Measurements from ENCODE around the gene MARK2.

MARK2 gene

GRCh38 chr11:63866211-63866610 lies 27.3 kb downstream of the MARK2 start:
- no peak overlapping the region for H3K4me3 ChIP-seq (ENCODE audit: low read depth, low read length)
- no peaks in the 10 kb centered on the region for H3K9me3 ChIP-seq (ENCODE audit: control insufficient read depth, low read length)
- peaks cover 17% of the 10 kb centered on the region for H3K79me2 ChIP-seq
- H3K27me3 ChIP-seq (ENCODE audit: control insufficient read depth, insufficient read depth, low read length), result no peaks in the 10 kb centered on the region
- TF ChIP-seq CTCF (IDR thresholded peaks at IDR 0.05), result no peak
- H2AFZ ChIP-seq, result no peak overlapping the region
- H3K36me3 ChIP-seq (ENCODE audit: control insufficient read depth, insufficient read depth, low read length), result no peaks in the 10 kb centered on the region
- H3K4me2 ChIP-seq (ENCODE audit: low read length), result no peak overlapping the region
- H3K4me1 ChIP-seq, result peaks cover 33% of the 10 kb centered on the region
- H3K9ac ChIP-seq, result no peak overlapping the region
- H3K27ac ChIP-seq, result no peak overlapping the region

- no peak for TF ChIP-seq CTCF (IDR thresholded peaks at IDR 0.05)
- Histone ChIP-seq H3K79me2 (peaks cover 13% of the 10 kb centered on the region), H3K4me1 (peaks cover 33% of the 10 kb centered on the region), H3K4me3 (ENCODE audit: low read depth, low read length) (no peak overlapping the region), H3K36me3 (ENCODE audit: control insufficient read depth, insufficient read depth, low read length) (no peaks in the 10 kb centered on the region), H3K4me2 (ENCODE audit: low read length) (peak overlapping the region; percentile 12), H2AFZ (no peak overlapping the region), H3K9me3 (ENCODE audit: control insufficient read depth, low read length) (no peaks in the 10 kb centered on the region), H3K9ac (no peak overlapping the region), H3K27ac (peak overlapping the region; percentile 44), H3K27me3 (ENCODE audit: control insufficient read depth, insufficient read depth, low read length) (no peaks in the 10 kb centered on the region)
Measured at GRCh38 chr11:63867511-63867910, 28.6 kb downstream of the MARK2 start.

DNA sequence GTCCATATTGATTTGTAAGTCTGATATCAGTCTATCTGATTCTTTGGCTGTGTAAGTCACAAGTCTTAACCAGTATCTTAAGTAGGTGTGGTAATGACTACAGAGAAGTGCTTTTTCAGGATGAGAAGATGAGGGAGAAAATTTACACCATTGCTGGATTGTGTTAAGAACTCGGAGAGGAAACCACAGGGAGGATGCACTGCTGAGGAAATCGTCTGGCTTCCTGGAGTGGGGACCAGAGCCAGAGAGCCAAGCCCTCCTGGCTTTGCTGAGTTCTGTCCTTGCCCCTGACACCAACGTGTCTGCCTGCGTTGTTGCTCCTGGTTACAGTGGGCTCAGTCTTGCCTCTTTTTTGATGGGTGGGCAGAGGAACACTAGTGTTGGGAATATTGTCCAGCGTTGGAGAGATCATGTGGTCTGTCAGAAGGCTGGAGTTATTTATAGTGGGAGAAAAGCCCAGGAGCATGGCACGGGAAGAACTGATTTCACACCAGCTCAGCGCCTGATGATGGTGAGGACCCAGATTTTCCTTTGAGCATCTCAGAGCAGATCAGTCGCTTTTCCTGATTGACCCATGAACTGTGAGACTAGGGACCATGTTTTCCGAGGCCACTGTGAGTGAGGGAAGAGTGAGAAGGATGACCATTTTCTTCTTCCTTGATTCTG lies 29.6 kb downstream of the MARK2 start:
- no peak overlapping the region for H2AFZ ChIP-seq
- H3K4me1 ChIP-seq, result peaks cover 36% of the 10 kb centered on the region
- no peaks in the 10 kb centered on the region for H3K36me3 ChIP-seq (ENCODE audit: control insufficient read depth, insufficient read depth, low read length)
- TF ChIP-seq CTCF (IDR thresholded peaks at IDR 0.05), result no peak
- H3K27me3 ChIP-seq (ENCODE audit: control insufficient read depth, insufficient read depth, low read length), result no peaks in the 10 kb centered on the region
- peaks cover 13% of the 10 kb centered on the region for H3K79me2 ChIP-seq
- no peak overlapping the region for H3K27ac ChIP-seq
- no peaks in the 10 kb centered on the region for H3K9me3 ChIP-seq (ENCODE audit: control insufficient read depth, low read length)
- no peak overlapping the region for H3K4me2 ChIP-seq (ENCODE audit: low read length)
- H3K4me3 ChIP-seq (ENCODE audit: low read depth, low read length), result no peak overlapping the region
- H3K9ac ChIP-seq, result no peak overlapping the region

DNA sequence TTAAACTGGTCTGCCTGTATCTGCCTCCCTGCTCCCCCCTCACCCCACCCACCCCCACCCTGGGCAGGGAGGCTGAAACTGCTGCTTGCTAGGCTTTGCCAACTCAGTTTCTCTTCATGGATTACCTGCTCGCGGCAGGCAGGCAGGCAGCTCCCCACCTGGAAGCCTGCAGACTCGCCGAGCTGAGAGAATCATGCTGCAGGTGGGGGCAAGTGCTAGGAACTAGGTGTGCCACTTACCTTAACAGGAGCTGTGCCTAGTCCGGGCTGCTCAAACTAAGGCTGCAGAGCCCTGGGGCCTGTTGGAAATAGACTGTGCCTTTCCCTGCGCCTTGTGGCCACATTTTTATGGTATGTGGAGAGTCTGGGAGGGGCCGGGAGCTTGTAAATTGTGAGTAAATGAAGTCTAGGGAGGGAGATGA lies 30.3 kb downstream of the MARK2 start:
- Histone ChIP-seq H2AFZ (no peak overlapping the region), H3K4me3 (ENCODE audit: low read depth, low read length) (no peak overlapping the region), H3K79me2 (peaks cover 13% of the 10 kb centered on the region), H3K9ac (no peak overlapping the region), H3K4me1 (peaks cover 36% of the 10 kb centered on the region), H3K36me3 (ENCODE audit: control insufficient read depth, insufficient read depth, low read length) (no peaks in the 10 kb centered on the region), H3K27me3 (ENCODE audit: control insufficient read depth, insufficient read depth, low read length) (no peaks in the 10 kb centered on the region), H3K4me2 (ENCODE audit: low read length) (no peak overlapping the region), H3K9me3 (ENCODE audit: control insufficient read depth, low read length) (no peaks in the 10 kb centered on the region), H3K27ac (no peak overlapping the region)
- no peak for TF ChIP-seq CTCF (IDR thresholded peaks at IDR 0.05)

- peaks cover 36% of the 10 kb centered on the region for H3K4me1 ChIP-seq
- no peaks in the 10 kb centered on the region for H3K27me3 ChIP-seq (ENCODE audit: control insufficient read depth, insufficient read depth, low read length)
- H3K4me2 ChIP-seq (ENCODE audit: low read length), result no peak overlapping the region
- peaks cover 11% of the 10 kb centered on the region for H3K79me2 ChIP-seq
- H3K9me3 ChIP-seq (ENCODE audit: control insufficient read depth, low read length), result no peaks in the 10 kb centered on the region
- no peak overlapping the region for H3K4me3 ChIP-seq (ENCODE audit: low read depth, low read length)
- H3K27ac ChIP-seq, result no peak overlapping the region
- H3K9ac ChIP-seq, result no peak overlapping the region
- no peaks in the 10 kb centered on the region for H3K36me3 ChIP-seq (ENCODE audit: control insufficient read depth, insufficient read depth, low read length)
- no peak overlapping the region for H2AFZ ChIP-seq
- TF ChIP-seq CTCF (IDR thresholded peaks at IDR 0.05), result no peak
Measured at GRCh38 chr11:63869683-63870082, 30.8 kb downstream of the MARK2 start.

Measured in parathyroid adenoma (tissue), 2 donors.